Astrocyte of the cerebellum (primary cell): ENCODE measurements around the gene PRL.

Source experiments
- DNase-seq: peaks from one replicate; pipeline ENCODE4 v3.0.0-alpha.2; 2011; ENCODE audit warnings: low read depth
- H3K4me3 ChIP-seq: 2 replicates; pipeline ENCODE4 v1.5.1; 2011; ENCODE audit warnings: mild to moderate bottlenecking, low read depth, low read length, moderate library complexity
- in situ Hi-C: cut with HindIII; loops from 2 replicates; pipeline ENCODE4 v1.10.0; 2017; ENCODE audit warnings: low sequenced_read_pairs
- TF ChIP-seq, protein P1 (sequence below): IDR thresholded peaks from 2 replicates; pipeline ENCODE4 v1.5.1; 2012; ENCODE audit warnings: low read length, low read depth, moderate library complexity, mild to moderate bottlenecking; ENCODE audit errors: missing control alignments

Gene PRL

GRCh38 chr6:22240025-22240424 lies 56.8 kb downstream of the PRL start:
- TF ChIP-seq, protein P1, sequence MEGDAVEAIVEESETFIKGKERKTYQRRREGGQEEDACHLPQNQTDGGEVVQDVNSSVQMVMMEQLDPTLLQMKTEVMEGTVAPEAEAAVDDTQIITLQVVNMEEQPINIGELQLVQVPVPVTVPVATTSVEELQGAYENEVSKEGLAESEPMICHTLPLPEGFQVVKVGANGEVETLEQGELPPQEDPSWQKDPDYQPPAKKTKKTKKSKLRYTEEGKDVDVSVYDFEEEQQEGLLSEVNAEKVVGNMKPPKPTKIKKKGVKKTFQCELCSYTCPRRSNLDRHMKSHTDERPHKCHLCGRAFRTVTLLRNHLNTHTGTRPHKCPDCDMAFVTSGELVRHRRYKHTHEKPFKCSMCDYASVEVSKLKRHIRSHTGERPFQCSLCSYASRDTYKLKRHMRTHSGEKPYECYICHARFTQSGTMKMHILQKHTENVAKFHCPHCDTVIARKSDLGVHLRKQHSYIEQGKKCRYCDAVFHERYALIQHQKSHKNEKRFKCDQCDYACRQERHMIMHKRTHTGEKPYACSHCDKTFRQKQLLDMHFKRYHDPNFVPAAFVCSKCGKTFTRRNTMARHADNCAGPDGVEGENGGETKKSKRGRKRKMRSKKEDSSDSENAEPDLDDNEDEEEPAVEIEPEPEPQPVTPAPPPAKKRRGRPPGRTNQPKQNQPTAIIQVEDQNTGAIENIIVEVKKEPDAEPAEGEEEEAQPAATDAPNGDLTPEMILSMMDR = no peak
- in situ Hi-C loops = no loop called here
- DNase-seq = no peak
- H3K4me3 ChIP-seq = no peak overlapping the region

- no peak for DNase-seq
- TF ChIP-seq, protein P1 = no peak
- H3K4me3 ChIP-seq = no peak overlapping the region
- in situ Hi-C loops = no loop called here
These were observed 57.4 kb downstream of the PRL start for GRCh38 chr6:22239261-22239921.

DNA sequence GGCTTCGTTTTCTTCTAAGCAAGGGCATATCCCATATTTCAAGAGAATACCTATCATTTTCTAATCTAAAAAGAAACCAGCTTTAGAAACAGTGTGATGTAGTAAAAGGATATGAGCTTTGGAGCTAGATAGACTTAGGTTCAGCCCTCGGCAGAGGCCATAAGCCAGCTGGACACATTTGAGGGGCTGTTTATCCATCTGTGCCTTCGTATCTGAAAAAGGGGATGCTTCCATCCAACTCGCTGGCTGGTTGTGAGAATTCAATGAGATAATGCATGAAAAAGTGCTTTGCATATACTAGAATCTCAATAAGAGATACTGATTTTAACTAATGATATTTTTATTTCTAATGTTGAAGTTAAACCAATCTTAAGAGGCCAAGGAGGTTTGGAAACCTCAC lies 58.0 kb downstream of the PRL start:
- TF ChIP-seq, protein P1 = no peak
- in situ Hi-C loops = no loop called here
- DNase-seq = no peak
- H3K4me3 ChIP-seq = no peak overlapping the region

- TF ChIP-seq, protein P1 = no peak
- in situ Hi-C loops = no loop called here
- no peak for DNase-seq
- H3K4me3 ChIP-seq = no peak overlapping the region
These were observed 59.3 kb downstream of the PRL start for GRCh38 chr6:22237526-22237925.
